ENCODE measurements around the gene AATK.

DNA sequence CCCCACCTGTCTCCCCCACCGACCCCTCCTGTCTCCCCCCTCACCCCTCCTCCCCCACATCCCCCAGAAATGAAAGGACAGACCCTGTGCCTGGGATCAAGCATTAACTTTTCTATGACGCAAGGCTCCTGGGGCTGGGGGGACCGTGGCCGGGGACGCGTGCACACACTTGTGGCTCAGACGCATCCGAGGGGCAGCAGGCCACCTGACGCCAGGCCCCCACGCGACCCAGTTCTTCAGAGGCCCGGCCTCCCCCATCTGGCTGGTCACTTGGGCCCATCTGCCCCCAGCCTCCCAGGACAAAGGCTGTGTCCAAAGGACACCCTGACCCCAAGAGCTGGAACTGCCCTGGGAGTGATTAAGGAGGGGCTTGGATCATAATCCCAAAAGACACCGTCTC lies 14.7 kb downstream of the AATK start:
- TF ChIP-seq, protein P1, sequence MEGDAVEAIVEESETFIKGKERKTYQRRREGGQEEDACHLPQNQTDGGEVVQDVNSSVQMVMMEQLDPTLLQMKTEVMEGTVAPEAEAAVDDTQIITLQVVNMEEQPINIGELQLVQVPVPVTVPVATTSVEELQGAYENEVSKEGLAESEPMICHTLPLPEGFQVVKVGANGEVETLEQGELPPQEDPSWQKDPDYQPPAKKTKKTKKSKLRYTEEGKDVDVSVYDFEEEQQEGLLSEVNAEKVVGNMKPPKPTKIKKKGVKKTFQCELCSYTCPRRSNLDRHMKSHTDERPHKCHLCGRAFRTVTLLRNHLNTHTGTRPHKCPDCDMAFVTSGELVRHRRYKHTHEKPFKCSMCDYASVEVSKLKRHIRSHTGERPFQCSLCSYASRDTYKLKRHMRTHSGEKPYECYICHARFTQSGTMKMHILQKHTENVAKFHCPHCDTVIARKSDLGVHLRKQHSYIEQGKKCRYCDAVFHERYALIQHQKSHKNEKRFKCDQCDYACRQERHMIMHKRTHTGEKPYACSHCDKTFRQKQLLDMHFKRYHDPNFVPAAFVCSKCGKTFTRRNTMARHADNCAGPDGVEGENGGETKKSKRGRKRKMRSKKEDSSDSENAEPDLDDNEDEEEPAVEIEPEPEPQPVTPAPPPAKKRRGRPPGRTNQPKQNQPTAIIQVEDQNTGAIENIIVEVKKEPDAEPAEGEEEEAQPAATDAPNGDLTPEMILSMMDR (IDR thresholded peaks at IDR 0.05 in 2 of 3, conservative IDR thresholded peaks at IDR 0.05 in 1 of 3; ENCODE audit: borderline replicate concordance in 1 of 3, insufficient read depth in 1 of 3, low read depth in 2 of 3, low read length in 2 of 3): no peak
- no peak for TF ChIP-seq EZH2 (IDR thresholded peaks at IDR 0.05)
- no peak for TF ChIP-seq TCF7L2 (IDR thresholded peaks at IDR 0.05; ENCODE audit: borderline replicate concordance, extremely low read depth, insufficient read depth, insufficient read length)
- TF ChIP-seq POLR2AphosphoS5 (IDR thresholded peaks at IDR 0.05; ENCODE audit: low read depth, low read length): no peak
- no peak for TF ChIP-seq SP1 (IDR thresholded peaks at IDR 0.05; ENCODE audit: low read depth)
- TF ChIP-seq EZH2phosphoT487 (IDR thresholded peaks at IDR 0.05; ENCODE audit: borderline replicate concordance): no peak
- TF ChIP-seq CEBPB (IDR thresholded peaks at IDR 0.05; ENCODE audit: low read depth): no peak
- TF ChIP-seq POLR2A (IDR thresholded peaks at IDR 0.05; ENCODE audit: borderline replicate concordance, extremely low read depth, insufficient read depth, insufficient read length): no peak
- TF ChIP-seq, protein P2, sequence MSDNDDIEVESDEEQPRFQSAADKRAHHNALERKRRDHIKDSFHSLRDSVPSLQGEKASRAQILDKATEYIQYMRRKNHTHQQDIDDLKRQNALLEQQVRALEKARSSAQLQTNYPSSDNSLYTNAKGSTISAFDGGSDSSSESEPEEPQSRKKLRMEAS (IDR thresholded peaks at IDR 0.05): no peak
- no peak for TF ChIP-seq YY1 (IDR thresholded peaks at IDR 0.05; ENCODE audit: extremely low read depth, insufficient replicate concordance, low read depth, low read length)
- no peak for TF ChIP-seq ELF1 (IDR thresholded peaks at IDR 0.05; ENCODE audit: borderline replicate concordance, low read depth)
- no peak for TF ChIP-seq CBX3 (IDR thresholded peaks at IDR 0.05; ENCODE audit: low read depth)
- no peak for TF ChIP-seq ZFX (IDR thresholded peaks at IDR 0.05)
- TF ChIP-seq, protein P3, sequence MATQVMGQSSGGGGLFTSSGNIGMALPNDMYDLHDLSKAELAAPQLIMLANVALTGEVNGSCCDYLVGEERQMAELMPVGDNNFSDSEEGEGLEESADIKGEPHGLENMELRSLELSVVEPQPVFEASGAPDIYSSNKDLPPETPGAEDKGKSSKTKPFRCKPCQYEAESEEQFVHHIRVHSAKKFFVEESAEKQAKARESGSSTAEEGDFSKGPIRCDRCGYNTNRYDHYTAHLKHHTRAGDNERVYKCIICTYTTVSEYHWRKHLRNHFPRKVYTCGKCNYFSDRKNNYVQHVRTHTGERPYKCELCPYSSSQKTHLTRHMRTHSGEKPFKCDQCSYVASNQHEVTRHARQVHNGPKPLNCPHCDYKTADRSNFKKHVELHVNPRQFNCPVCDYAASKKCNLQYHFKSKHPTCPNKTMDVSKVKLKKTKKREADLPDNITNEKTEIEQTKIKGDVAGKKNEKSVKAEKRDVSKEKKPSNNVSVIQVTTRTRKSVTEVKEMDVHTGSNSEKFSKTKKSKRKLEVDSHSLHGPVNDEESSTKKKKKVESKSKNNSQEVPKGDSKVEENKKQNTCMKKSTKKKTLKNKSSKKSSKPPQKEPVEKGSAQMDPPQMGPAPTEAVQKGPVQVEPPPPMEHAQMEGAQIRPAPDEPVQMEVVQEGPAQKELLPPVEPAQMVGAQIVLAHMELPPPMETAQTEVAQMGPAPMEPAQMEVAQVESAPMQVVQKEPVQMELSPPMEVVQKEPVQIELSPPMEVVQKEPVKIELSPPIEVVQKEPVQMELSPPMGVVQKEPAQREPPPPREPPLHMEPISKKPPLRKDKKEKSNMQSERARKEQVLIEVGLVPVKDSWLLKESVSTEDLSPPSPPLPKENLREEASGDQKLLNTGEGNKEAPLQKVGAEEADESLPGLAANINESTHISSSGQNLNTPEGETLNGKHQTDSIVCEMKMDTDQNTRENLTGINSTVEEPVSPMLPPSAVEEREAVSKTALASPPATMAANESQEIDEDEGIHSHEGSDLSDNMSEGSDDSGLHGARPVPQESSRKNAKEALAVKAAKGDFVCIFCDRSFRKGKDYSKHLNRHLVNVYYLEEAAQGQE (IDR thresholded peaks at IDR 0.05; ENCODE audit: low read depth): no peak

Measured in HCT116 (cell line).